GM12801 (cell line): ENCODE measurements around the gene KRT15.

Source experiments
- CTCF ChIP-seq: IDR thresholded peaks from one replicate; pipeline ENCODE4 v1.5.1; 2011; ENCODE audit warnings: control low read depth; ENCODE audit not compliant: insufficient read length; ENCODE audit errors: extremely low read depth

The KRT15 gene

DNA sequence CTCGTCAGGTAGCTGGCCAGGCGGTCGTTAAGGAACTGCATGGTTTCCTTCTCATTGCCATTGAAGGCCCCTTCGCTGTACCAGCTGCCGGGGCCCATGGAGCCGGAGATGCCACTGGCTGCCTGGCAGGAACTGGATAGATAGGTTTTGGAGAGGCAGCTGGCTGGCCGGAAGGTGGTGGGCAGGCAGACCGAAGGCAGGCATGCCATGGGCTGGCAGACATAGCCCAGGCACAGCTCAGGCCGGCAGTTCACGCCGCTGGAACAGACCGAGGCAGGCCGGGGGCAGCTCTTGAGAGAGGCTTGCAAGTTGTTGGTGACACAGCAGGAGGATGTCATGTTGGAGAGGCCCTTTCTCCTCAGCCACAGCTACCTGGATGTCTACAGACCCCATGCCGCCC, 51.7 kb downstream of the KRT15 start, which contains the start of gene KRT32:
KRT32 (minus strand) TSS at position 399 of the 400 bp plus-strand sequence; CDS start at position 338, 61 bp downstream.
- no peak for TF ChIP-seq CTCF

- TF ChIP-seq CTCF, result no peak
Measured at GRCh38 chr17:41464682-41465081, 54.0 kb downstream of the KRT15 start.

GRCh38 chr17:41464173-41464572, 54.5 kb downstream of the KRT15 start:
- TF ChIP-seq CTCF, result no peak

DNA sequence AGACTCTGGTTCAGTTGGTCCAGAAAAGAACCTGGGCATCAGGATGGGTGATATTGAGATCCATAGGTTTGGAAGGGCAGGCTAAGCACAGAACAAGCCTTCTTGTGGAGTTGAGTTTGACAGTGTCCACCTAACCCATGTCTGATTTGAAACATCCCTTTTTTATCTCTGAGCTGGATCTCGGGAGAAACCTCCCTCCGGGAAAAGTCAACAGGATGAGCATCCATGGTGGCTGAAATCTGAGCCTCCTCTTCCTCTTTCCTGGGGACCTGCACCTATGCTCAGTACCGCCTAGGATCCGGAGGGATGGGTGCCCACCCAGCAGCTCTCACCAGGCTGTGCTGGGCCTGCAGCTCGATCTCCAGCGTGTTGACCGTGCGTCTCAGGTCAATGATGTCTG, 54.9 kb downstream of the KRT15 start:
- TF ChIP-seq CTCF, result no peak
